CD8-positive, alpha-beta memory T cell (primary cell): ENCODE data around the gene NUP62CL. TPM values are rescaled to one million over a fixed set of nuclear protein-coding genes. Genes with fewer than 3 reads are reported as not detected.

Experiments
- CTCF ChIA-PET: fragments of 350-600 bp; sonication (Branson Sonifier 250); formaldehyde crosslinking; loops from one replicate; lab custom pipeline; 2021; ENCODE audit warnings: antibody characterized with exemption; lab: Charles Lee
- POLR2A ChIA-PET: fragments of 350-600 bp; sonication (Branson Sonifier 250); formaldehyde crosslinking; loops from one replicate; lab custom pipeline; 2021; ENCODE audit warnings: antibody characterized with exemption; lab: Charles Lee
- DNase-seq, 5 donors: peaks; one replicate each; pipeline versions ENCODE4 v3.0.0 to v3.0.0-alpha.2; 2020 to 2022; ENCODE audit warnings: mixed read lengths in 1 of 5
- H3K27ac ChIP-seq: one replicate; pipeline ENCODE4 v1.7.0; 2013; ENCODE audit warnings: low read depth, mild to moderate bottlenecking, low read length, moderate library complexity
- H3K27me3 ChIP-seq: 2 replicates; pipeline ENCODE4 v1.7.0; 2013; ENCODE audit warnings: low read length, mild to moderate bottlenecking; ENCODE audit not compliant: insufficient read depth, poor library complexity, severe bottlenecking
- H3K36me3 ChIP-seq: 2 replicates; pipeline ENCODE4 v1.7.0; 2013; ENCODE audit warnings: mild to moderate bottlenecking, low read length, moderate library complexity; ENCODE audit not compliant: insufficient read depth
- H3K4me1 ChIP-seq: 2 replicates; pipeline ENCODE4 v1.7.0; 2013; ENCODE audit warnings: mild to moderate bottlenecking, low read length, moderate library complexity; ENCODE audit not compliant: insufficient read depth
- H3K4me3 ChIP-seq: 2 replicates; pipeline ENCODE4 v1.7.0; 2013; ENCODE audit warnings: mild to moderate bottlenecking, low read length
- H3K9me3 ChIP-seq: 2 replicates; pipeline ENCODE4 v1.7.0; 2013; ENCODE audit warnings: mild to moderate bottlenecking, low read length
- H3K27ac Mint-ChIP-seq, 8 donors: one replicate each; pipeline ENCODE4 v1.8.0; 2020 to 2021; ENCODE audit warnings: mixed read lengths in 8 of 8, mild to moderate bottlenecking in 6 of 8, inconsistent platforms in 3 of 8, moderate library complexity in 3 of 8
- H3K27me3 Mint-ChIP-seq, 2 donors: one replicate each; pipeline ENCODE4 v1.8.0; 2020 to 2021; ENCODE audit warnings: mixed read lengths in 2 of 2, mild to moderate bottlenecking in 1 of 2, moderate library complexity in 1 of 2
- H3K36me3 Mint-ChIP-seq, 3 donors: one replicate each; pipeline ENCODE4 v1.8.0; 2020 to 2021; ENCODE audit warnings: mixed read lengths in 3 of 3, inconsistent platforms in 1 of 3, mild to moderate bottlenecking in 1 of 3
- H3K4me1 Mint-ChIP-seq, 3 donors: one replicate each; pipeline ENCODE4 v1.8.0; 2020 to 2021; ENCODE audit warnings: mixed read lengths in 3 of 3, inconsistent platforms in 1 of 3, mild to moderate bottlenecking in 1 of 3
- H3K4me3 Mint-ChIP-seq, 7 donors: one replicate each; pipeline ENCODE4 v1.8.0; 2020 to 2021; ENCODE audit warnings: mixed read lengths in 7 of 7, mild to moderate bottlenecking in 6 of 7, moderate library complexity in 4 of 7, inconsistent platforms in 2 of 7
- H3K9me3 Mint-ChIP-seq, 5 donors: one replicate each; pipeline ENCODE4 v1.8.0; 2020 to 2022; ENCODE audit warnings: mixed read lengths in 5 of 5, mild to moderate bottlenecking in 3 of 5, moderate library complexity in 2 of 5, inconsistent platforms in 1 of 5
- polyA plus RNA-seq: library from polyadenylated mRNA; unstranded; fragments of 300-500 nt; fragmentation: Illumina TruSeq; gene quantifications from one replicate; pipeline ENCODE4 v1.2.3, GENCODE V29; 2021
- total RNA-seq, 2 experiments: library from RNA; stranded (reverse); gene quantifications; one replicate each; pipeline ENCODE4 v1.2.3, GENCODE V29; 2021

The NUP62CL gene
- total RNA-seq = 1 to 10 TPM; 1.8 to 2.6 TPM
- 2.0 TPM for polyA plus RNA-seq

DNA sequence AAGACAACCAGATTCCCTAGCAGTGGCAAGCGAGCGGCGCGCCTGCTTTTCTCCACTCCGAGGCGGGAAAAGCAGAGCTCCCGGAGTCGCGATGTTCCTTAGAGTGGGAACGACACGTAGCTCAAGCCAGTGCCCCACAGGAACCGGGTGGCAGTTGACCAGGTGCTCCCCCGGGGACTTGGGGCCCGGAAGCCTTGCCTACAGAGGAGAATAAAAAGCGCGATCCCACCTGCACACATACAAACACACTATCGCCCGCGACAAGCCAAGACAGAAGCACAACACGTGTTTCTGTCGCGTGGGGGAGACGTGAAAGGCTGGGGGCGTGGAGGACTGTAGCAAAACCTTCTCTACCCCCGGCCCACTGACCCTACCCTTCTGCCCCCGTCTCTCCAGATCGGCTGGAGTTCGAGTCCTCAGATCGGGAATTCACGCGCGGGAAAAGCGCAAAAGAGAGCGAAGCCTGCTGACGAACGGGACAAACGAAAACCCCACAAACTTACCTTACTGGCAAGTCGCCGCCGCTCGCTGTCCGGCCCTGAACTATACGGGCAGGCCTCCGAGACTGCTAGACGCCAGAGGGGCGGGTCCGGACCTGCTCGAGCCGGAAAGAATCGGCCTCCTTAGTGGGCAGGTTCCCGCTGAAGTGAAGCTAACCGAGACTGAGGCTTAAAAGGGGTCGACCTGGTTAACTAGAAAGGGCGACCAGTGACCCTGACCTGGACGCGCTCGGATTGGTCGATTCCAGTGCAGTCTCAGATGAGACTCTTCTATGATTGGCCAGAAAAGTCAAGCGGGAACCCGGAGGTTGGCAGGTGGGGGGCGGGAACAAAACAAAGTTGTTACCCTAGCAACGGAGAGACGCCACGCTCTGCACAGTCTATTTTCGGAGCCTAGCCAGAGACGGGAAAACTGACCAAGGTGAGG lies at the start of gene NUP62CL, which contains the start of gene DNAAF6:
NUP62CL (minus strand) TSS at position 664 of the 927 bp plus-strand sequence. CDS start 31,287 bp downstream, outside the sequence.
DNAAF6 (plus strand) TSS at position 842 of the 927 bp plus-strand sequence. CDS start 6,265 bp downstream, outside the sequence.
- H3K36me3 Mint-ChIP-seq = no peaks in the 10 kb centered on the region

DNA sequence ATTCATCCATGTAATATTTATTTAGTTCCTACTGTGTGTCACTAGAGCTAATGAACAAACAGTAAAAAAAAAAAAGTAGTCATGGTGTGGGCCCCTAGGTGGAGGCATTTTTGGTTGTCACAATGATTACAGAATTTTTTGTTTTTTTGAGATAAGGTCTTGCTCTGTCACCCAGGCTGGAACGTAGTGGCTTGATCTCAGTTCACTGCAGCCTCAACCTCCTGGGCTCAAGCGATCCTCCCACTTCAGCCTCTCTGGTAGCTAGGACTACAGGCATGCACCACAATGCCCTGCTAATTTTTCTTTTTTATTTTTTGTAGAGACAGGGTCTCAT lies 22.2 kb upstream of the NUP62CL start:
- Histone ChIP-seq H3K27ac (no peak overlapping the region), H3K36me3 (no peaks in the 10 kb centered on the region), H3K27me3 (no peaks in the 10 kb centered on the region), H3K9me3 (no peaks in the 10 kb centered on the region), H3K4me1 (no peaks in the 10 kb centered on the region), H3K4me3 (no peak overlapping the region)
- Mint-ChIP-seq H3K4me3 (no peak overlapping the region), H3K9me3 (no peaks in the 10 kb centered on the region), H3K27me3 (peaks cover 15 to 16% of the 10 kb centered on the region in 2 donors), H3K27ac (no peak overlapping the region), H3K4me1 (no peaks in the 10 kb centered on the region), H3K36me3 (no peaks in the 10 kb centered on the region)
- no peak for DNase-seq
- ChIA-PET POLR2A (no interaction called here), CTCF (no interaction called here)

More for the DNA sequence above, at the start of gene NUP62CL, which contains the start of gene DNAAF6:
- peak within 1 kb of the TSS in 7 of 8 donors; percentile 43 to 91 (median 73) for H3K27ac Mint-ChIP-seq
- peak; percentile 39 to 79 (median 63) for DNase-seq
- Histone ChIP-seq H3K4me1 (no peaks in the 10 kb centered on the region), H3K27ac (peak within 1 kb of the TSS; percentile 51), H3K9me3 (no peaks in the 10 kb centered on the region), H3K36me3 (no peaks in the 10 kb centered on the region), H3K27me3 (no peaks in the 10 kb centered on the region), H3K4me3 (peak within 1 kb of the TSS; percentile 64)
- H3K4me1 Mint-ChIP-seq = peaks cover 7 to 14% (median 13%) of the 10 kb centered on the region in 3 donors
- peaks cover 0 to 3% of the 10 kb centered on the region in 2 donors for H3K27me3 Mint-ChIP-seq
- ChIA-PET CTCF (no interaction called here), POLR2A (no interaction called here)
- H3K4me3 Mint-ChIP-seq = peak within 1 kb of the TSS; percentile 86 to 94 (median 90)
- H3K9me3 Mint-ChIP-seq = no peaks in the 10 kb centered on the region

- DNase-seq = no peak
- no peaks in the 10 kb centered on the region for H3K4me1 ChIP-seq
- Mint-ChIP-seq H3K27ac (no peak overlapping the region), H3K9me3 (no peaks in the 10 kb centered on the region), H3K27me3 (peaks cover 15 to 16% of the 10 kb centered on the region in 2 donors), H3K4me3 (no peak overlapping the region), H3K4me1 (no peaks in the 10 kb centered on the region), H3K36me3 (no peaks in the 10 kb centered on the region)
- no peaks in the 10 kb centered on the region for H3K27me3 ChIP-seq
- no peak overlapping the region for H3K27ac ChIP-seq
- H3K36me3 ChIP-seq = no peaks in the 10 kb centered on the region
- H3K9me3 ChIP-seq = no peaks in the 10 kb centered on the region
- H3K4me3 ChIP-seq = no peak overlapping the region
- ChIA-PET CTCF (no interaction called here), POLR2A (no interaction called here)
These were observed 21.7 kb upstream of the NUP62CL start for GRCh38 chrX:107227780-107228485.

DNA sequence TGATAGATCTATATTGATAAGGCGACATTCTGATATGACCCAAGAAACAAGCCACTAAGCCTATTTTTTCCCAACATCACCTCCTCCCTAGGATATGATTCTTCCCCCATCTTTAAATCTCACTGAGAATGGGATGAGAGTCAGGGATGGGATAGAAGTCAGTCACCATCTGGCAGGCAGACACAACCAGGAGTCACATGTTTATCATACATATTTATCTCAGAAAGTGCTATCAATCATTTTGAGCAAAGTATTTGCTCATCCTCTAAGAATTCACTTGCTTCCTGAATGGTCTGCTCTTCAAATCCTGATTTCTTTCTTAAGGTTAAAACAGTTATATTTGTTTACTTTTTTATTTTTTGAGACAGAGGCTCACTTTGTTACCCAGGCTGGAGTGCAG lies 20.5 kb upstream of the NUP62CL start:
- H3K9me3 Mint-ChIP-seq = no peaks in the 10 kb centered on the region
- H3K27ac Mint-ChIP-seq = no peak overlapping the region
- DNase-seq = no peak
- Histone ChIP-seq H3K27ac (no peak overlapping the region), H3K9me3 (no peaks in the 10 kb centered on the region), H3K36me3 (no peaks in the 10 kb centered on the region), H3K4me1 (no peaks in the 10 kb centered on the region), H3K27me3 (no peaks in the 10 kb centered on the region), H3K4me3 (no peak overlapping the region)
- no peaks in the 10 kb centered on the region for H3K4me1 Mint-ChIP-seq
- H3K4me3 Mint-ChIP-seq = no peak overlapping the region
- peaks cover 11 to 16% of the 10 kb centered on the region in 2 donors for H3K27me3 Mint-ChIP-seq
- no peaks in the 10 kb centered on the region for H3K36me3 Mint-ChIP-seq
- CTCF ChIA-PET = no interaction called here
- POLR2A ChIA-PET = no interaction called here

DNA sequence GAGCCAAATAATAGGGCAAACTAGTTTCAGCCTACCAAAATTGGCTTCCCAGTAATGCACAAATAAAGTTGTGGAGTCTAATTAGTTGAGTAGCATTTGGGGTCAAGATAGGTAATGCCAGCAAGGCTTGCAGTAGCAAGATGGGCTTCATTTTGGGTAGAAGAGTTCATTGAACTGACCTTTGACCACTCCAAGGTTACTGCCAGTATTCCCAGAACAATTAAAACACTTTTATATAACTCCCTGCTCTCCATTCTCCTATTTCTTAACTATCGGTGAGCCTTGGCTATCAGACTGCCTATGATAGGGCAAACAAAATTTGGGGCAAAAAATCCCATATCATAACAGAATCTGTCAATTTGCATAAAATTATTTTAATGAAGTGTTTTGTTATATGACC lies 7.2 kb upstream of the NUP62CL start:
- no peak overlapping the region for H3K4me3 Mint-ChIP-seq
- peaks cover under 1 to 5% of the 10 kb centered on the region in 2 donors for H3K27me3 Mint-ChIP-seq
- POLR2A ChIA-PET = no interaction called here
- Histone ChIP-seq H3K27ac (no peak overlapping the region), H3K4me1 (no peaks in the 10 kb centered on the region), H3K9me3 (no peaks in the 10 kb centered on the region), H3K36me3 (no peaks in the 10 kb centered on the region), H3K27me3 (no peaks in the 10 kb centered on the region), H3K4me3 (no peak overlapping the region)
- no peaks in the 10 kb centered on the region for H3K4me1 Mint-ChIP-seq
- DNase-seq = no peak
- H3K36me3 Mint-ChIP-seq = no peaks in the 10 kb centered on the region
- H3K27ac Mint-ChIP-seq = peak overlapping the region in 1 of 8 donors; percentile 21
- CTCF ChIA-PET = no interaction called here
- no peaks in the 10 kb centered on the region for H3K9me3 Mint-ChIP-seq

DNA sequence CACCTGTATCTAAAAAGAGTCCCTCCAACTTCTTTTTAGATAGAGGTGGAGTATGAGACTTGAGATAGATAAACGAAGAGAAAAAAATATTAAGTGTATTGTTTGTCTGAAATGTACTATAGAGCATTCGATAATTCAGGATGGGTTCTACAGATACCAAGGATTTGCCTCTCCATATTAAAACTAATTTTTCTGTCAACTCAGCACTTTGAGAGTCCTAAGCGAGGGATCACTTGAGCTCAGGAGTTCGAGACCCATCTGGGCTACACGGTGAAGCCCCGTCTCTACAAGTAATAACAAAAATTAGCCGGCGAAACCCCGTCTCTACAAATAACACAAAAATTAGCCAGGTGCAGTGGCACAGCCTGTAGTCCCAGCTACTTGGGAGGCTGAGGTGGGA lies 1.7 kb upstream of the NUP62CL start:
- H3K36me3 ChIP-seq = no peaks in the 10 kb centered on the region
- Mint-ChIP-seq H3K9me3 (no peaks in the 10 kb centered on the region), H3K27ac (no peak overlapping the region), H3K27me3 (peaks cover 0 to 5% of the 10 kb centered on the region in 2 donors), H3K4me3 (no peak overlapping the region), H3K36me3 (no peaks in the 10 kb centered on the region), H3K4me1 (peaks cover 7 to 14% (median 13%) of the 10 kb centered on the region in 3 donors)
- H3K27me3 ChIP-seq = no peaks in the 10 kb centered on the region
- no peaks in the 10 kb centered on the region for H3K4me1 ChIP-seq
- no peak overlapping the region for H3K4me3 ChIP-seq
- ChIA-PET CTCF (no interaction called here), POLR2A (no interaction called here)
- H3K27ac ChIP-seq = no peak overlapping the region
- DNase-seq = no peak
- no peaks in the 10 kb centered on the region for H3K9me3 ChIP-seq

DNA sequence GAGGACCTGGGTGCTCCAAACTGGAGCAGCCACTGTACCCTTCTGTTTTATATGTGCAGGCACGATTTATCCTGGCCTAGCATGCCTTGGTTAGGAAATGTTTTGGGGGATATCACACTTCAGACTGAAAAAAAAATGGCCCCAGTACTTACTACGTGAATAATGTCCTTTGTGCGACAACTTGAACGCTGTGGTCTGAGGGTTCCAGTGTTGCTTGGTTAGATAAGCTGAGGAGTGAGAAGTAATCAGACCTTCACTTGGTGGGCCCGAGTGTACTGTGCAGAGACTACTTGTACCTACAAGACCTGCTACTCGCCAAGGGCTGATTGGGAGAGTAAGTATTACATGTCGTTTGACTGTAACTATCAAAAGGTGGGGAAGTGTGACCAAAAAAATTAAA lies 856 bp upstream of the NUP62CL start:
- Mint-ChIP-seq H3K4me1 (peaks cover 7 to 14% (median 13%) of the 10 kb centered on the region in 3 donors), H3K27ac (no peak overlapping the region), H3K36me3 (no peaks in the 10 kb centered on the region), H3K9me3 (no peaks in the 10 kb centered on the region), H3K27me3 (peaks cover 0 to 3% of the 10 kb centered on the region in 2 donors), H3K4me3 (peak overlapping the region in 2 of 7 donors; percentile 34 to 62)
- POLR2A ChIA-PET = no interaction called here
- Histone ChIP-seq H3K27me3 (no peaks in the 10 kb centered on the region), H3K4me3 (no peak overlapping the region), H3K4me1 (no peaks in the 10 kb centered on the region), H3K9me3 (no peaks in the 10 kb centered on the region), H3K27ac (no peak overlapping the region), H3K36me3 (no peaks in the 10 kb centered on the region)
- no peak for DNase-seq
- CTCF ChIA-PET = no interaction called here

GRCh38 chrX:107206697-107207065 lies 448 bp upstream of the NUP62CL start:
- peak overlapping the region; percentile 86 to 94 (median 90) for H3K4me3 Mint-ChIP-seq
- H3K36me3 Mint-ChIP-seq = no peaks in the 10 kb centered on the region
- peaks cover 7 to 14% (median 13%) of the 10 kb centered on the region in 3 donors for H3K4me1 Mint-ChIP-seq
- peak overlapping the region in 4 of 8 donors; percentile 32 to 86 (median 64) for H3K27ac Mint-ChIP-seq
- no peaks in the 10 kb centered on the region for H3K9me3 Mint-ChIP-seq
- no peak overlapping the region for H3K27ac ChIP-seq
- no peaks in the 10 kb centered on the region for H3K9me3 ChIP-seq
- H3K4me3 ChIP-seq = peak overlapping the region; percentile 64
- H3K36me3 ChIP-seq = no peaks in the 10 kb centered on the region
- no peaks in the 10 kb centered on the region for H3K27me3 ChIP-seq
- no peaks in the 10 kb centered on the region for H3K4me1 ChIP-seq
- H3K27me3 Mint-ChIP-seq = peaks cover 0 to 3% of the 10 kb centered on the region in 2 donors
- DNase-seq = no peak
- POLR2A ChIA-PET = no interaction called here
- CTCF ChIA-PET = no interaction called here
